HG03442 (cell line): Measurements from ENCODE around the gene AP3S1.

Experiments used
- ATAC-seq: cut with Tn5 transposase; IDR thresholded peaks from one replicate; pipeline ENCODE4 v1.9.1; 2021; ENCODE audit warnings: mild to moderate bottlenecking, moderate library complexity; ENCODE audit not compliant: unreplicated experiment

The AP3S1 gene

GRCh38 chr5:115934388-115934974, 92.7 kb downstream of the AP3S1 start:
- no peak for ATAC-seq

- ATAC-seq, result no peak
These were observed 94.3 kb downstream of the AP3S1 start for GRCh38 chr5:115936031-115936430.

GRCh38 chr5:115939059-115939458, 97.3 kb downstream of the AP3S1 start:
- no peak for ATAC-seq

- no peak for ATAC-seq
These were observed 98.5 kb downstream of the AP3S1 start for GRCh38 chr5:115940080-115940810.

DNA sequence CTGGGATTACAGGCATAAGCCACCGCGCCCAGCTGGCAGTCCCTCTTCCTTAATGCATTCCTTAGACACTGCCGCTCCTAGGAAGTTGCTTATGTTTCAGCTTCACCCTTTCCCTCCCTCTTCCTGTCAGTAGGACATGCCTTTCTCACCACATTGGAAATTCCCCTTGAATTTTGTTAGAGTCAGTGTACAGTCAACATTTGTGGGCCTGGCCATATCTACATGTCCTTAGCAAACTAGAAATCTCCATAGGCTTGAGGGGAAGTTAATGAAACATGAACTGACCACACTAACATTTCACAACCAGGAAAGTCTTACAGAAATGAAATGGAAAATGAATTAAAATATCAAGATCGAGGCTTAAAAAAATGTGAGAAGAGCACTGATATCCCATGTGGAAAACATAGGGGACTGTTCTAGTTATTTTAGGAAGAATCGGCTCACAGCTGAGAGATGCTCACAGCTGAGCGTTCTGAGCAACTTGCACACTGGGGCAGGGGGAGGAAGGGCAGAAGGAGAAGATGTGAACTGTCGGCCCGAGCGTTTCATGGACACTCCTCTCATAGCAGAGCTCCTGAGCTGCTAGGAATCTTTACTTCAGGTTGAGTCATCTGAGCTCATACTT, 99.4 kb downstream of the AP3S1 start:
- ATAC-seq, result no peak

DNA sequence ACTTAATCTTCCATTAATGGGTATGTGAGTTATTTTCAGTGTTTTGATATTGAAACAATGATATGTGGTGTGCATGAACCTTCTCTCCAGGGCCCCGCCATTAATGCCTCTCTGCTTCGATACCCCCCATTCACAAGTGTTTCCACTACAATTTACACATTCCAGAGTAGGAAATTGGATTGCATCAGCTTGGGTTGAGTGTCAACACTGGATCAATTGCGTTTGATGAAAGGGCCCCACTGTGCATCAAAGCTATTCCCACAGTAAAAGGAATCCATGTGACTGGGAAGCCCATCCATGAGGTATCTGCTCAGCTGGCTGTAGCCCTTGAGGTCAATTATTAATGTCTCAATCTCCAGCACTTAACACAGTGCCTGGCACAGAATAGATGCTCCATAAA, 102.8 kb downstream of the AP3S1 start:
- no peak for ATAC-seq

GRCh38 chr5:115946655-115947054, 104.9 kb downstream of the AP3S1 start:
- no peak for ATAC-seq

DNA sequence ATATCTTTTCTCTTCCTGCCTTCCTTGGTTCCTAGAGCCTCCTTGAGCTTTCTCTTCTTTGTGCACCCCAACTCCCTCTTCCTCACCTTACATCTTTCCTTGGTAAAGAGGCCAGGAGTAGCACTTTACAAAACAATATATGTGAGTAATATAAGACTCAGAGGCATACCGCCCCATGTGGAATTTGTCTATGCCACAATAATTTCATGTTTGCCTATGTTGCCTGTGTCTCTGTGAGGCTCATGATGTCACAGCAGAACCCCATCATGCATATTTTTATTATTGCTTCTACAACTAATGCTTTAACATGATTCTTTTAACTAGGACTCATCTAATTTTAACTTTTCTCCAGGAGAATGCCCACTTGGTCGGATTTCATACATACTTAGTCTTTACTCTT, 105.5 kb downstream of the AP3S1 start:
- ATAC-seq, result no peak

- no peak for ATAC-seq
These were observed 106.4 kb downstream of the AP3S1 start for GRCh38 chr5:115948091-115948534.

GRCh38 chr5:115949096-115949495, 107.4 kb downstream of the AP3S1 start:
- ATAC-seq, result no peak

DNA sequence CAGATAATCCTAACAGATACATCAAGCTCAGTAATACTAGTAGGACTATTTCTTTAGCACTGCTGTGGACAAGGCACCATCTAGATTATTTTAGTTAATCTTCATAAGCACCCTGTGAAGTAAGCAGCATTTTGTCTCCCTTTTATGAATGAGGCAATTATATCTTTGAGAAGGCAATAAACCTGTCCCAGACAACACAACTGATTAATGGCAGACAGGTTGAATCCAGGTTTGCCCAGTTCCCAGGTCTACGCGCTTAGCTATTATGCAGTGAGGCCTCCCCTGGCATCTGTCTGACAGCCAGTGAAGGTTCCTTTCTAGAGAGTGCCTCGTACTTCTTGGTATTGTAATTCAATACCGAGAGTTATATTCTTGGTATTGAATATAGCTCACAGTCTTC, 110.9 kb downstream of the AP3S1 start:
- no peak for ATAC-seq

- no peak for ATAC-seq
These were observed 112.4 kb downstream of the AP3S1 start for GRCh38 chr5:115954144-115954543.

- no peak for ATAC-seq
These were observed 115.2 kb downstream of the AP3S1 start for GRCh38 chr5:115956957-115957356.

DNA sequence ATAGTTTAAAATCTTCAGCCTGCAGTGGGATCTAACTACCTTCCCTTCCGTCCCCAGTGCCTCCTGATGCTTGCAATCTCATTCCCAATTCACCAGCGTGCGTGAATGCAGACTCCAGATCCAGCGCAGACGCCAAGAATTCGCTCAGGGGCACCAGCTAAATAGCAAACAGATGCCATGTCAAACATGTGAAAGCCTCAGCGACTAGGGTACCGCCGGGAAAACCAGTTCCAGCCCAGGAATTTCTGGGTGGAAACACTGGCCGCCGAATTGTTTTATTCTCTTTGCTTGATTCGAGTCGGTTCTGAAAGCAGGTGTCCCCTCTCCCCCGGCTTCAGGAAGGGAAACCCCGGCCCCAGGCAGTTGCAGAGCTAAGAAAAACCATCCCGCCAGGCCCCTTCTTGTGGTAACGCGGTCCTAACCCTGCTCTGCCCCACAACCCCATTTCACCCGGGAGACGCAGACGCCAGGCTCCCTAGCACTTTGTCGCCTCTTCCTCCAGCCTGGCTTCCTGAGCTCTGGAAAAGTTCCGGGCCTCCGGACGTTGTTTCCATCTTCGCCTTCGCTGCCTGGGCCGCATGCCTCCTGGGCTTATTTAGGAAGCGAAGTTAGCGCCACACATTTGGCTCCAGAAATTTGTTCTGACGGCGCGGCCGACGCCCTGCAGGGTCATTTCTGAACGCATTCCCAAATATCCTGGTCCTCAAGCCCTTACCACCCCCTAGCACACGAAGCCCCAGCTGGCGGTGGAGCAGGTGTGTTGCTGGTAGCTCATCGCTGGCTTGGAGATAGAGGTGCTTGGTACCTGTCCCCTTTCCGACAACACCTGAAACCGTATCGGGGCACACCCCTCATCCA, 119.9 kb downstream of the AP3S1 start:
- no peak for ATAC-seq

GRCh38 chr5:115962239-115962564, 120.5 kb downstream of the AP3S1 start, which contains the start of gene LVRN:
LVRN (plus strand) TSS chr5:115962475; CDS start chr5:115962618, 143 bp downstream.
- ATAC-seq, result no peak

- ATAC-seq, result no peak
These were observed 121.0 kb downstream of the AP3S1 start for GRCh38 chr5:115962565-115963402.

DNA sequence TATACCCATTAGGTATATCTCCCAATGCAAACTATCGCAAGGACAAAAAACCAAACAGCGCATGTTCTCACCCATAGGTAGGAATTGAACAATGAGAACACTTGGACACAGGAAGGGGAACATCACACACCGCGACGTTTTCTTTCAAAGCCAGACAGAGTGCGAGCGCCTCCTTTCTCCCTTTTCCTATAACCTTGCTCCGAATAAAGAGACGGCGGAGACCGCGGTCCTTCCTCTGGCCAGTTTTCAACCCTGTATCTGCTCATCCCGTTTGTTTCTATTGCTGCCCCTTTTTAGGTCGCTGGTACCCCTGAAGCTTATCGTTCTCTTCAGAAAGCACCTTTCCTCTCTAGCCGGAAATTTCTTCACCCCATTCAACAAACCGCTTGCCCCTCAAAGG, 121.8 kb downstream of the AP3S1 start:
- ATAC-seq, result no peak
